Skeletal muscle satellite cell (primary cell): Measurements from ENCODE around the gene CACNA2D3.
A peak's percentile ranks its signal among the peaks of the same experiment; 100 is the strongest.

ENCODE experiments used
- H3K27me3 ChIP-seq: 2 replicates; pipeline ENCODE4 v1.7.0; 2013; ENCODE audit warnings: low read length; ENCODE audit not compliant: control insufficient read depth, insufficient read depth
- H3K36me3 ChIP-seq: 2 replicates; pipeline ENCODE4 v1.7.0; 2013; ENCODE audit warnings: mild to moderate bottlenecking, control low read depth, low read length; ENCODE audit not compliant: insufficient read depth
- H3K4me1 ChIP-seq: 2 replicates; pipeline ENCODE4 v1.7.0; 2013; ENCODE audit warnings: low read length; ENCODE audit not compliant: control insufficient read depth, insufficient read depth
- H3K4me2 ChIP-seq: 2 replicates; pipeline ENCODE4 v1.7.0; 2013; ENCODE audit warnings: mild to moderate bottlenecking, low read length
- H3K4me3 ChIP-seq: 2 replicates; pipeline ENCODE4 v1.7.0; 2013; ENCODE audit warnings: low read length
- H3K9ac ChIP-seq: 2 replicates; pipeline ENCODE4 v1.7.0; 2013; ENCODE audit warnings: mild to moderate bottlenecking, low read depth, low read length, moderate library complexity
- H3K9me3 ChIP-seq: replicated peaks from 2 replicates; pipeline ENCODE4 v1.7.0; 2013; ENCODE audit warnings: mild to moderate bottlenecking, control low read depth, low read length

The CACNA2D3 gene

DNA sequence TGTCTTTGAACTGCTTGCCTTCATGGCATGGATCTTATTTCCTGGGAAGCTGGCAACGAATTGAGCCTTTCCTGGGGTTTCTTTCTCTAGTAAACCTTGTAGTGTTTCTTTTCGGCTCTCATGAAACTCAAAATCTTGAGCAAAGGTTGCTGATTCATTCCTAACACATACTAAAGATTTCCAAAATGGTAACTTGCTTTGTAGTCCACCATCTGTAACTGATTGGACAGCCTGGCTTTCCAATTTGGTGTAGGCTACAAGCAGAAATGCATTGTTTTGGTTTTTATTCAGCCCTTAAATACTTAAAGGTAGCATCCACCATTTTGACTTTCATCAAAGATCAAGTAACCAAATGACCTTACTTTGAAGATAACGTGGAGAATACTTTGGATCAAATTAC, 767.4 kb downstream of the CACNA2D3 start:
- no peaks in the 10 kb centered on the region for H3K36me3 ChIP-seq
- no peaks in the 10 kb centered on the region for H3K27me3 ChIP-seq
- no peak overlapping the region for H3K9ac ChIP-seq
- H3K9me3 ChIP-seq, result no peaks in the 10 kb centered on the region
- H3K4me2 ChIP-seq, result no peak overlapping the region
- peaks cover 37% of the 10 kb centered on the region for H3K4me1 ChIP-seq
- H3K4me3 ChIP-seq, result no peak overlapping the region

DNA sequence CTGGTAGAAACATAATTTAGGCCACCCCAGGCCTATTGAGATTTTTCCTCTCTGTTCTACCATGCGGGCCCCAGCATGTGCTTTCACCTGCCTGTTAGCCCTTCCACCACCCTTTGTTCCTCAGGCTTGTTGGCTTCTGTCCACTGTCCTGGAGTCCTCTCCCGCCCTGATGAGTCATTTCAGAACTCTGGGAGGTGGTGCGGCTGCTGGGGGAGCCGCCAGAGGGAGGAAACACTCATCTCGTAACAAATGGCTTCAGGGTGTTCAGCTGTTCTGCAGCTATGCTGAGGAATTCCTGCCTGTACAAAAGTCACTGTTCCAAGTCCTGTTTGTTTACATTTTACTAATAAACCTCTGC, 769.2 kb downstream of the CACNA2D3 start:
- Histone ChIP-seq H3K9ac (peak overlapping the region; percentile 48), H3K4me1 (peaks cover 37% of the 10 kb centered on the region), H3K9me3 (no peaks in the 10 kb centered on the region), H3K4me2 (peak overlapping the region; percentile 35), H3K36me3 (no peaks in the 10 kb centered on the region), H3K4me3 (no peak overlapping the region), H3K27me3 (no peaks in the 10 kb centered on the region)

DNA sequence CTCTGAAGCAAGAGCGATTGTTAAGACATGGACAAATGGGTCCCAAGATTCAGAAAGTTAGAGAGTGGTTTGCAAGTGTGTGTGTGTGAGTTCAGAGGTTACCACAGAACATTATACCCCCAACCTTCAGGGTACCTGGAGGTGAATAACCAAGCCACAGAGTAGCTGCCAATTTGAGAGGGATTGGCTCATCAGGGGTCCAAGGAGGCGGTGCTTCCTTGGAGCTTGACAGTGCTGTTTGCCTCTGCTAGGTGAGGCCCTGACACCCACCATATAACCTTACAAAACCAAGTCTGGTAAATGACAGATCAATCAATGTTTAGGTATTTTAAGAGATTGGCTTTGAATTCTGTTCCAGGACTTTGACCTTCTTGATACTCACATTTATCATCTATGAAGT, 769.8 kb downstream of the CACNA2D3 start:
- Histone ChIP-seq H3K4me1 (peaks cover 43% of the 10 kb centered on the region), H3K4me3 (no peak overlapping the region), H3K9ac (no peak overlapping the region), H3K4me2 (peak overlapping the region; percentile 29), H3K9me3 (no peaks in the 10 kb centered on the region), H3K36me3 (no peaks in the 10 kb centered on the region), H3K27me3 (no peaks in the 10 kb centered on the region)

DNA sequence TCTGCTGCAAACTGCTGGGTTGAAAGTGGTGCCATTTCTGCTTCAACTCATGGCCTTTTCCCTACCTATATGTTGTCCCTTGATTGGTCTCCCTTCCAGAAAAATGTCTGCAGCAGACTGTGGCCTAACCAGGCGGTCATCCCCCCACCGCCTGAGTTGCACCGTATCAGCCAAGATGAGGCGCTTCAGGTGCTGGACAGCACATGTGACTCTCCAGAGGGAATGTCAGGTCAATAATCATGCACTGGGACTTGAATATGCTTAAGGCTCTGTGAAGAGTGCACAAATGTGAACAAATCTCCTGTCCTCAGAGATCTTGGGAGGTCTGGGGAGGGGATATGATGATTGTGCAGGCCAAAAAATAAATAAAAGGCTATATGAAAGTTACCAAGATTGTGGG, 773.3 kb downstream of the CACNA2D3 start:
- Histone ChIP-seq H3K4me2 (no peak overlapping the region), H3K4me3 (no peak overlapping the region), H3K27me3 (no peaks in the 10 kb centered on the region), H3K4me1 (peaks cover 39% of the 10 kb centered on the region), H3K9me3 (no peaks in the 10 kb centered on the region), H3K36me3 (no peaks in the 10 kb centered on the region), H3K9ac (no peak overlapping the region)

DNA sequence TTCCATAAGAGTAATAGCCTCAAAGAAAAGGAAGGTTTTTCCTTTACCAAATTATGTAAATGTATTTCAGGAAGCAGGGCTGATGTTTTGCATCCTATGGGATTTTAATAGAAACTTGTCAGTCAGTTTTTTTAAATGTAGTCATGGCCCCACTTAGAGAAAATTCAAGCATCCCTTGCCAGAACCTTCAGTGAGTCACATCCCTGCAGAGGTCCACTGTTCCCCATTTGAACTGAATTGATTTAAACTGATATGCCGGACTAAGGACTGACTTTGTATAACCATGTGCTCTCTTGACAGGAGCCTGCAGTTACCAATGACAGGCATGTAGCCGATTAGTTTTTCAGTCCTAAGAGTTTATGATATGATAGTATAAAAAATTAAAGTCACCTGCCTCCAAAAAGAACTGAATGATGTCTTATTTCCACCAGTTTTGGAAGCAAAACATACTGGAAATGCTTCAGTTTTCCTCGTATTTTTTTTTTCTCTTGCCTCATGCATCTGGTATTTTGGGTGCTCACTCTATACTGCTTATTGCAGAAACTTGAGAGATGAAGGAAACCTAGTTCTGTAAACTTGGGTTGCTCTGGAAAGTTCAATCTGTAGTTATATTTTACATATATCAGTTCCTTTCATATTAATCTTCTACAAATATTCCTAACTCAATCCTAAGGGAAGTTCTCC, 774.8 kb downstream of the CACNA2D3 start:
- Histone ChIP-seq H3K9me3 (no peaks in the 10 kb centered on the region), H3K4me1 (peaks cover 37% of the 10 kb centered on the region), H3K4me3 (no peak overlapping the region), H3K36me3 (no peaks in the 10 kb centered on the region), H3K9ac (peak overlapping the region; percentile 18), H3K4me2 (peak overlapping the region; percentile 51), H3K27me3 (no peaks in the 10 kb centered on the region)

GRCh38 chr3:54899273-54899672, 776.9 kb downstream of the CACNA2D3 start:
- no peaks in the 10 kb centered on the region for H3K27me3 ChIP-seq
- no peaks in the 10 kb centered on the region for H3K36me3 ChIP-seq
- no peak overlapping the region for H3K9ac ChIP-seq
- peaks cover 28% of the 10 kb centered on the region for H3K4me1 ChIP-seq
- no peak overlapping the region for H3K4me2 ChIP-seq
- H3K4me3 ChIP-seq, result no peak overlapping the region
- H3K9me3 ChIP-seq, result no peaks in the 10 kb centered on the region

GRCh38 chr3:54900838-54901591, 778.7 kb downstream of the CACNA2D3 start:
- Histone ChIP-seq H3K4me2 (peak overlapping the region; percentile 18), H3K9me3 (no peaks in the 10 kb centered on the region), H3K36me3 (no peaks in the 10 kb centered on the region), H3K4me1 (peaks cover 39% of the 10 kb centered on the region), H3K27me3 (no peaks in the 10 kb centered on the region), H3K9ac (peak overlapping the region; percentile 27), H3K4me3 (no peak overlapping the region)

- Histone ChIP-seq H3K9me3 (no peaks in the 10 kb centered on the region), H3K36me3 (no peaks in the 10 kb centered on the region), H3K4me1 (peaks cover 45% of the 10 kb centered on the region), H3K9ac (no peak overlapping the region), H3K4me3 (no peak overlapping the region), H3K4me2 (no peak overlapping the region), H3K27me3 (no peaks in the 10 kb centered on the region)
Measured at GRCh38 chr3:54901906-54902685, 779.7 kb downstream of the CACNA2D3 start.

DNA sequence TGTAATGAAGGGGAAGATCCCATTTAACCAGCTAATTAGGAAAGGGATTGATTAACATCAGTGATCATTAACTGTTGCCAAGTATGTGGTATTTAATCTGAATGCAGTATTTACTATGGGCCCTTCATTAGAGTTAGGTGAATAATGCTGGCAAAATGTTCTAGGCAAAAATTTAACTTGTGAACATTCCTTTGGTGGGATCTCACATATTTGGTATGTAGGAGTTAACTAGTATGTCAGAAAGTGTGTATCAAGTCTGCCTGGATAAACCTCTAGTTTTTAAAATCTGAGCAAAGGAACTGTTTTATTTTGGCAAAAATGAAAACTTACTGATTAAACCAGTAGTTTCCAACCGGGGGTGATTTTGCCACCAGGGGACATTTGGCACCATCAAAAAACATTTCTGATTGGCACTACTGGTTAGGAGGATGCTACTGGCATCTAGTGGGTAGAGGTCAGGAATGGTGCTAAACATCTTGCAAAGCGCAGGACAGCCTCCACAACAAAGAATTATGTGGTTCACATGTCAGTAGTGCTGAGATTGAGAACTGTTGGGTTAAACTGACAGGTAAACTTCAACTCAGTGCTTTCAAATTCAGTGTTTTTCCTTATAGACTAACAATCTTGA, 783.0 kb downstream of the CACNA2D3 start:
- peak overlapping the region; percentile 17 for H3K9ac ChIP-seq
- H3K4me3 ChIP-seq, result no peak overlapping the region
- H3K36me3 ChIP-seq, result no peaks in the 10 kb centered on the region
- H3K4me2 ChIP-seq, result peak overlapping the region; percentile 5
- H3K27me3 ChIP-seq, result no peaks in the 10 kb centered on the region
- peaks cover 37% of the 10 kb centered on the region for H3K4me1 ChIP-seq
- H3K9me3 ChIP-seq, result no peaks in the 10 kb centered on the region

DNA sequence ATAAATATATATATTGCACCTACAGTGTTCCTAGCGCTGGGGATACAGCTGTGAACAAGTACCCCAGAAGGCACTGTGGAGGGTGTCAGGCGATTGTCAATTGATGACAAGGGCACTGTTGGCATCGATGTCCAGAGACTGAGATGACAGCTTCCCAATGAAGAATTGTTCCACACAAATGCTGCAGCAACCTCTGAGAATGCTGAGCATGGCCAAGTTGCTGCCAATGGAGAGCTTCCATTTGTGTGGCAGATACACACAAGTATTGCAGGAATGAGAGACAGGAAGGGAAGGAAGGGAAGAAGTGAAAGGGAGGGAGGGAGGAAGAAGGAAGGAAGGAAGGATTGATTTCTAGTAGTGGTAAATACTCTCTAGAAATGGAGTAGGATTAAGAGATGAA, 783.6 kb downstream of the CACNA2D3 start:
- H3K9ac ChIP-seq, result no peak overlapping the region
- H3K4me2 ChIP-seq, result no peak overlapping the region
- no peaks in the 10 kb centered on the region for H3K36me3 ChIP-seq
- H3K9me3 ChIP-seq, result no peaks in the 10 kb centered on the region
- H3K4me3 ChIP-seq, result no peak overlapping the region
- H3K4me1 ChIP-seq, result peaks cover 32% of the 10 kb centered on the region
- H3K27me3 ChIP-seq, result no peaks in the 10 kb centered on the region

DNA sequence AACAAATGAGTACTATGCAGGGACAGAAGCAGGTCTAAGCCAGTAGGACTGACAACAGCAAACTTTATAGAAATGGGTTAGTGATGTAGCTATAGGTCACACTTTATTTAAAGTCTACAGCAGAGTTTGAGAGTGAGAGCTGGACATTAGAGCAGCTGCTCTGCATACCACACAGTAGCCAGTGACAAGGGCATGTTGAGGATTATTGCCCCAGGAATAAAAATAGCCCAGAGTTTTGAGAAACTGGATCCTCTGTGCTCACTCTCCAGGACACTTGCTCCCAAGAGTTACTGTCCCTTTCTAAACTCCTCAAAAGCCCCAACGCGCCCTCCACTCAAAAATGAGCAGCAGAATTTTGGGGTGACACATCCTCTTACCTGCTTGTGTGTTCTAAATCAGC, 784.4 kb downstream of the CACNA2D3 start:
- Histone ChIP-seq H3K27me3 (no peaks in the 10 kb centered on the region), H3K4me3 (no peak overlapping the region), H3K4me1 (peaks cover 24% of the 10 kb centered on the region), H3K9me3 (no peaks in the 10 kb centered on the region), H3K4me2 (no peak overlapping the region), H3K9ac (no peak overlapping the region), H3K36me3 (no peaks in the 10 kb centered on the region)
